DOHH2 (cell line): ENCODE results near the gene SOSTDC1.

Experiments
- EZH2phosphoT487 ChIP-seq: fragments of 200-600 bp; sonication (generic); IDR thresholded peaks from 2 replicates; pipeline ENCODE4 v1.6.1; 2017; ENCODE audit warnings: borderline replicate concordance, mild to moderate bottlenecking, antibody characterized with exemption, low read length, moderate library complexity, mixed read lengths
- TF ChIP-seq, protein P1 (sequence below): fragments of 200-600 bp; sonication (generic); IDR thresholded peaks from one replicate; pipeline ENCODE4 v1.5.1; 2014; ENCODE audit warnings: antibody characterized with exemption, mild to moderate bottlenecking, low read depth, low read length; ENCODE audit not compliant: poor library complexity, severe bottlenecking

GRCh38 chr7:16431646-16432424 lies 33.7 kb downstream of the SOSTDC1 start:
- TF ChIP-seq, protein P1, sequence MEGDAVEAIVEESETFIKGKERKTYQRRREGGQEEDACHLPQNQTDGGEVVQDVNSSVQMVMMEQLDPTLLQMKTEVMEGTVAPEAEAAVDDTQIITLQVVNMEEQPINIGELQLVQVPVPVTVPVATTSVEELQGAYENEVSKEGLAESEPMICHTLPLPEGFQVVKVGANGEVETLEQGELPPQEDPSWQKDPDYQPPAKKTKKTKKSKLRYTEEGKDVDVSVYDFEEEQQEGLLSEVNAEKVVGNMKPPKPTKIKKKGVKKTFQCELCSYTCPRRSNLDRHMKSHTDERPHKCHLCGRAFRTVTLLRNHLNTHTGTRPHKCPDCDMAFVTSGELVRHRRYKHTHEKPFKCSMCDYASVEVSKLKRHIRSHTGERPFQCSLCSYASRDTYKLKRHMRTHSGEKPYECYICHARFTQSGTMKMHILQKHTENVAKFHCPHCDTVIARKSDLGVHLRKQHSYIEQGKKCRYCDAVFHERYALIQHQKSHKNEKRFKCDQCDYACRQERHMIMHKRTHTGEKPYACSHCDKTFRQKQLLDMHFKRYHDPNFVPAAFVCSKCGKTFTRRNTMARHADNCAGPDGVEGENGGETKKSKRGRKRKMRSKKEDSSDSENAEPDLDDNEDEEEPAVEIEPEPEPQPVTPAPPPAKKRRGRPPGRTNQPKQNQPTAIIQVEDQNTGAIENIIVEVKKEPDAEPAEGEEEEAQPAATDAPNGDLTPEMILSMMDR, result peak; percentile 59
- no peak for TF ChIP-seq EZH2phosphoT487
